Lung (tissue), 12 donors: Measurements from ENCODE around the gene CCDC192. TPM values are rescaled to one million over a fixed set of nuclear protein-coding genes. Genes with fewer than 3 reads are reported as not detected.

Experiments
- ATAC-seq: fragments of 200-7000 bp; cut with Tn5 transposase; one replicate; pipeline ENCODE4 v1.9.1; 2020; ENCODE audit warnings: moderate number of reproducible peaks; ENCODE audit not compliant: insufficient read depth, low FRiP score
- DNase-seq, 3 donors: peaks; one replicate each; pipeline ENCODE4 v3.0.0-alpha.2; 2013 to 2017
- H3K27ac ChIP-seq, 2 donors: one replicate each; pipeline ENCODE4 v1.5.1; 2013; ENCODE audit warnings: mild to moderate bottlenecking in 2 of 2, moderate library complexity in 2 of 2, control low read depth in 1 of 2, inconsistent platforms in 1 of 2, low read depth in 1 of 2, low read length in 1 of 2
- H3K27me3 ChIP-seq, 3 donors: one replicate each; pipeline ENCODE4 v1.5.1; 2013; ENCODE audit warnings: low read length in 2 of 3; ENCODE audit not compliant: control insufficient read depth in 3 of 3, insufficient read depth in 3 of 3
- H3K36me3 ChIP-seq, 4 donors: one replicate each; pipeline ENCODE4 v1.5.1; 2013; ENCODE audit warnings: low read length in 4 of 4, mild to moderate bottlenecking in 1 of 4, moderate library complexity in 1 of 4; ENCODE audit not compliant: control insufficient read depth in 4 of 4, insufficient read depth in 4 of 4
- H3K4me1 ChIP-seq, 5 donors: one replicate each; pipeline ENCODE4 v1.5.1; 2013; ENCODE audit warnings: low read length in 5 of 5, mild to moderate bottlenecking in 2 of 5, moderate library complexity in 1 of 5; ENCODE audit not compliant: control insufficient read depth in 5 of 5, insufficient read depth in 5 of 5
- H3K4me3 ChIP-seq: one replicate; pipeline ENCODE4 v1.5.1; 2013; ENCODE audit warnings: mild to moderate bottlenecking, control low read depth, moderate library complexity
- H3K9ac ChIP-seq, 2 donors: one replicate each; pipeline ENCODE4 v1.5.1; 2013; ENCODE audit warnings: low read length in 2 of 2, control low read depth in 1 of 2; ENCODE audit not compliant: insufficient read depth in 1 of 2
- H3K9me3 ChIP-seq, 4 donors: one replicate each; pipeline ENCODE4 v1.5.1; 2013; ENCODE audit warnings: low read length in 3 of 4, mild to moderate bottlenecking in 1 of 4, moderate library complexity in 1 of 4; ENCODE audit not compliant: control insufficient read depth in 4 of 4, insufficient read depth in 3 of 4
- CTCF ChIP-seq: IDR thresholded peaks from 2 replicates; pipeline ENCODE4 v1.5.1; 2012; ENCODE audit warnings: mild to moderate bottlenecking; ENCODE audit errors: control extremely low read depth, extremely low read depth
- WGBS, 2 donors: extraction: QIAGEN DNeasy Blood & Tissue Kit; methylation state at CpG; one replicate each; pipeline ENCODE4 v1.1.7; 2013; 5-methylcytosine and 5-hydroxymethylcytosine counted together
- polyA plus RNA-seq, 2 donors: library from polyadenylated mRNA; stranded (reverse); fragments of 200-250 nt; gene quantifications; one replicate each; pipeline ENCODE4 v1.2.1, GENCODE V29; 2013
- total RNA-seq, 2 donors: library from RNA; depleted of rRNA in 1 of 2; stranded (reverse); fragments of >200 nt in 1 of 2; gene quantifications; one replicate each; pipeline ENCODE4 v1.2.1, GENCODE V29; 2014 to 2021
- donor health status: control.
- donor health status: control.
- donor health status: Bipolar disorder and iron deficiency.
- donor health status: healthy.
- donor health status: DM: yes; HTN: yes; CAD: no.

Gene CCDC192
- total and polyA plus RNA-seq, 4 donors: 0.08 to 0.47 (median 0.40) TPM; not detected in 1

- no peaks in the 10 kb centered on the region for H3K36me3 ChIP-seq
- H3K9ac ChIP-seq: no peak overlapping the region
- H3K27me3 ChIP-seq: no peaks in the 10 kb centered on the region
- 68 to 78% methylated on average over 4 of the region's 4 CpGs for WGBS, 2 donors
- ATAC-seq: no peak
- no peaks in the 10 kb centered on the region for H3K4me1 ChIP-seq
- H3K9me3 ChIP-seq: no peaks in the 10 kb centered on the region
- no peak overlapping the region for H3K4me3 ChIP-seq
- DNase-seq: no peak
- H3K27ac ChIP-seq: peak overlapping the region in 1 of 2 donors; percentile 36
- TF ChIP-seq CTCF: no peak
Observed at GRCh38 chr5:127976525-127976924, 273.3 kb downstream of the CCDC192 start.

GRCh38 chr5:127976991-127977717, 274.0 kb downstream of the CCDC192 start:
- Histone ChIP-seq H3K36me3 (no peaks in the 10 kb centered on the region), H3K9me3 (no peaks in the 10 kb centered on the region), H3K27ac (no peak overlapping the region), H3K4me1 (no peaks in the 10 kb centered on the region), H3K4me3 (no peak overlapping the region), H3K27me3 (no peaks in the 10 kb centered on the region), H3K9ac (no peak overlapping the region)
- TF ChIP-seq CTCF: no peak
- no peak for ATAC-seq
- 71 to 73% methylated on average over 5 of the region's 5 CpGs for WGBS, 2 donors
- DNase-seq: peak in 1 of 3 donors; percentile 11

GRCh38 chr5:127978738-127979300, 275.6 kb downstream of the CCDC192 start:
- DNase-seq (no peak), ATAC-seq (no peak)
- no peaks in the 10 kb centered on the region for H3K27me3 ChIP-seq
- H3K27ac ChIP-seq: no peak overlapping the region
- H3K4me3 ChIP-seq: no peak overlapping the region
- H3K36me3 ChIP-seq: no peaks in the 10 kb centered on the region
- H3K4me1 ChIP-seq: no peaks in the 10 kb centered on the region
- TF ChIP-seq CTCF: no peak
- 97% methylated on average over 5 of the region's 5 CpGs for WGBS, 2 donors
- H3K9me3 ChIP-seq: no peaks in the 10 kb centered on the region
- no peak overlapping the region for H3K9ac ChIP-seq
